Stimulated activated CD4-positive, alpha-beta T cell treated with anti-CD3 and anti-CD28 coated beads, TNF-alpha, amount 100 ng/mL, for 1 hour (primary cell): Measurements from ENCODE around the gene ZNF555.
"Not testable (repeated sequence)": the region's sequence is repeated elsewhere in the genome, so short reads cannot be mapped to it uniquely, and the experiment has no call there.

ENCODE experiments used
- DNase-seq, 3 donors: peaks; one replicate each; pipeline ENCODE4 v3.0.0-alpha.2; 2020; ENCODE audit warnings: low read depth in 3 of 3, low spot score in 1 of 3

ZNF555 gene

GRCh38 chr19:2866495-2867024 lies 25.3 kb downstream of the ZNF555 start:
- no peak for DNase-seq

GRCh38 chr19:2867025-2867991 lies 26.0 kb downstream of the ZNF555 start, which contains the start of gene ZNF556:
Gene ZNF556, plus strand, starts transcription at chr19:2867335. Its CDS starts 87 bp downstream, at chr19:2867422.
- no peak for DNase-seq

- DNase-seq, result no peak
Observed at GRCh38 chr19:2869618-2870017, 28.3 kb downstream of the ZNF555 start.

- not testable (repeated sequence) for DNase-seq
Observed at GRCh38 chr19:2872175-2872574, 30.9 kb downstream of the ZNF555 start.

- no peak for DNase-seq
Observed at GRCh38 chr19:2877398-2878331, 36.4 kb downstream of the ZNF555 start.

GRCh38 chr19:2883686-2884439 lies 42.6 kb downstream of the ZNF555 start:
- no peak for DNase-seq

- no peak for DNase-seq
Observed at GRCh38 chr19:2885736-2886135, 44.5 kb downstream of the ZNF555 start.

GRCh38 chr19:2887391-2887914 lies 46.2 kb downstream of the ZNF555 start:
- no peak for DNase-seq

GRCh38 chr19:2888731-2889224 lies 47.5 kb downstream of the ZNF555 start:
- peak in 1 of 3 donors; percentile 30 for DNase-seq

GRCh38 chr19:2890531-2890930 lies 49.3 kb downstream of the ZNF555 start:
- DNase-seq, result not testable (repeated sequence)

GRCh38 chr19:2896694-2897093 lies 55.4 kb downstream of the ZNF555 start:
- DNase-seq, result no peak

GRCh38 chr19:2900296-2901252 lies 59.3 kb downstream of the ZNF555 start, which contains the start of gene ZNF57:
Gene ZNF57, plus strand, starts transcription at chr19:2900928. Its CDS starts 118 bp downstream, at chr19:2901046.
- peak; percentile 91 to 95 (median 93) for DNase-seq

- no peak for DNase-seq
Observed at GRCh38 chr19:2902590-2903218, 61.4 kb downstream of the ZNF555 start.

- not testable (repeated sequence) for DNase-seq
Observed at GRCh38 chr19:2903326-2903725, 62.1 kb downstream of the ZNF555 start.

- DNase-seq, result no peak
Observed at GRCh38 chr19:2905918-2906519, 64.7 kb downstream of the ZNF555 start.

GRCh38 chr19:2906631-2907195 lies 65.4 kb downstream of the ZNF555 start:
- no peak for DNase-seq
